RWPE1 (cell line): ENCODE data around the gene SPTBN1.

Experiments used
- CTCF ChIA-PET: fragments of 350-600 bp; sonication (Branson Sonifier 250); formaldehyde crosslinking; extraction: SDS; loops from one replicate; lab custom pipeline; 2021; lab: Yijun Ruan, JAX
- POLR2A ChIA-PET: fragments of 400-600 bp; formaldehyde crosslinking; extraction: SDS; loops from one replicate; lab custom pipeline; 2020; ENCODE audit warnings: antibody characterized with exemption; ENCODE audit not compliant: low non-redundant PET; lab: Yijun Ruan, JAX
- DNase-seq: peaks from one replicate; pipeline ENCODE4 v3.0.0; 2012; ENCODE audit warnings: low spot score
- H3K27ac ChIP-seq: fragments of 450-650 bp; 2 replicates; pipeline ENCODE4 v1.5.1; 2017
- TF ChIP-seq, protein P1 (sequence below): fragments of 450-650 bp; conservative IDR thresholded peaks from 2 replicates; pipeline ENCODE4 v1.5.1; 2017; ENCODE audit warnings: low read depth, mild to moderate bottlenecking

The SPTBN1 gene

DNA sequence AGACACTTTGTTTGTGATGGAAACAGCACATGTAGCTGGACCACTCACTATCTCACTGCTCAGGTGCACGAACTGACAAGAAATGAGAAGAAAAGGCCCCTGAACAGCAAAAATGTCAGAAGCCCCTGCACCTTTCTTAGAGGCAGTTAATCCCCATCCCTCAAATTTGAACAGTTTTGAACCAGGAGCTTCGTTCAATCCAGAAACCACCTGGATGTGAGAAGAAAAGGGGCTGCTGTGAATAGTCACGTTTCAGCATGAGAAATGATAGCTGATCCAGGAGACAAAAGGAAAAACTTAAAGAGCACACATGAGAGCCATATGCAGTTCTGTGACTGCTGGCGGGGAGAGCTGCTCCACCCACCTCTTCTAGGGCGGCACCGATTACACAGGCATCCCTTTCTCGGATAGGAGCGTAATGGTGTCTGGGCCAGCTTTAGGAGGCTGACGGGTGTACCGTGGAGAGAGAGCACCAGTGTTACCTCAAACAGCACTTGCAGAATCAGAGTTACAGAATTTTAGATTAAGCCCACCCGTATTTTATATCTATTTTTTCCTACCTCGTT is 150.3 kb downstream of the SPTBN1 start:
- POLR2A ChIA-PET, result no interaction called here
- no peak for DNase-seq
- TF ChIP-seq, protein P1, sequence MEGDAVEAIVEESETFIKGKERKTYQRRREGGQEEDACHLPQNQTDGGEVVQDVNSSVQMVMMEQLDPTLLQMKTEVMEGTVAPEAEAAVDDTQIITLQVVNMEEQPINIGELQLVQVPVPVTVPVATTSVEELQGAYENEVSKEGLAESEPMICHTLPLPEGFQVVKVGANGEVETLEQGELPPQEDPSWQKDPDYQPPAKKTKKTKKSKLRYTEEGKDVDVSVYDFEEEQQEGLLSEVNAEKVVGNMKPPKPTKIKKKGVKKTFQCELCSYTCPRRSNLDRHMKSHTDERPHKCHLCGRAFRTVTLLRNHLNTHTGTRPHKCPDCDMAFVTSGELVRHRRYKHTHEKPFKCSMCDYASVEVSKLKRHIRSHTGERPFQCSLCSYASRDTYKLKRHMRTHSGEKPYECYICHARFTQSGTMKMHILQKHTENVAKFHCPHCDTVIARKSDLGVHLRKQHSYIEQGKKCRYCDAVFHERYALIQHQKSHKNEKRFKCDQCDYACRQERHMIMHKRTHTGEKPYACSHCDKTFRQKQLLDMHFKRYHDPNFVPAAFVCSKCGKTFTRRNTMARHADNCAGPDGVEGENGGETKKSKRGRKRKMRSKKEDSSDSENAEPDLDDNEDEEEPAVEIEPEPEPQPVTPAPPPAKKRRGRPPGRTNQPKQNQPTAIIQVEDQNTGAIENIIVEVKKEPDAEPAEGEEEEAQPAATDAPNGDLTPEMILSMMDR, result no peak
- no peak overlapping the region for H3K27ac ChIP-seq
- CTCF ChIA-PET, result interaction anchor here (0.7 kb wide), 1 partner anchor 306 kb away, joined by 4 read pairs; no protein-coding TSS in a partner anchor

DNA sequence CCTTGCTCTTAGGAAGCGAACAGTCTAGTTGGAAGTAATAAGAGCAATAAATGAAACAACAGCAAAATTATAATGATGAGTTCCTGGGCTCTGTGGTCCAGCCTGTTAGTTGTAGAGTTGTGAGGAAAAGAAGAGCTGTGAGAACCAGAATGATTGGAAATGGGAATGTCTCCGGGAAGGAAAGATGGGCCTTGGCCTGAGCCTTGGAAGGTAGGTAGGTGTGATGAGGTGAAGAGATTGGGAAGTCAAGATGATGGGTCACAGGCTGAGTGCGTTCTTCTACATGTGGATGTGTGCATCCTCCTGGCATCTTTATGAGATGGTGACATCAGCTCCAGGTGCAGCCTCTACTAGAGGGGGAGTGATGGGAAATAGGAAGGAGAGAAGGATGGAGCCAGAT is 152.1 kb downstream of the SPTBN1 start:
- DNase-seq, result no peak
- ChIA-PET CTCF (no interaction called here), POLR2A (no interaction called here)
- TF ChIP-seq, protein P1, result no peak
- H3K27ac ChIP-seq, result no peak overlapping the region

DNA sequence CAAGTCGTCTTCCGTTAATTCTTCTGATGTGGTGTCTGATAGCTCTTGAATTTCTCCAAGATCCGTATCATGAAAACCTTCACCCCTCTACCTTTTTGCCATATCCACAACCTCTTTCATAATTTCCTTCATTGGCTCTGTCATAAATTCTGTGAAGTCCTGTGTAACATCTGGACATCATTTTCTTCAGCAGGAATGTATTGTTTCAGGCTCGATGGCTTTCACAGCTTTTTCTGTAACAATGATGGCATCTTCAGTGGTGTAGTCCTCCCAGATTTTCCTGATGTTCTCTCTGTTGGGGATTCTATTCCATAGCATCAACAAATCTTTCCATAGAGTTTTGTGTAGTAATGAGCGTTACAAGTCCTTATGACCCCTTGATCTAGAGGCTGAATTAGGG is 153.1 kb downstream of the SPTBN1 start:
- ChIA-PET POLR2A (no interaction called here), CTCF (no interaction called here)
- H3K27ac ChIP-seq, result no peak overlapping the region
- no peak for DNase-seq
- TF ChIP-seq, protein P1, result no peak

DNA sequence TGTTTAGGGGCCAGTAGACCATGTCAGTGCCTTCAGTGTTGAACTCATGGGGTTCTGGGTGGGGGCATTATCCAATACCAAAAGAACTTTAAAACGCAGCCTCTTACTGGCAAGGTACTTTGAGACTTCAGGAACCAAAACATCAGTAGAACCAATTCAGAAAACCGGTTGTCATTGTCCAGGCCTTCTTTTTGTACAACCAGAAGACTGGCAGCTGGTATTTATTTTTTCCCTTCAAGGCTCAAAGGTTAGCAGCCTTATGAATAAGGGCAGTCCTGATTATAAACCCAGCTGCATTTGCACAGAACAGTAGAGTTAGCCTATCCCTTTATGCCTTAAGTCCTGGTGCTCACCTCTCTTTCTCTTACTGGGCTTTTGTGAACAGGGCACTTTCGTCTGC is 153.5 kb downstream of the SPTBN1 start:
- no peak for DNase-seq
- CTCF ChIA-PET, result no interaction called here
- H3K27ac ChIP-seq, result no peak overlapping the region
- TF ChIP-seq, protein P1, result no peak
- POLR2A ChIA-PET, result no interaction called here

DNA sequence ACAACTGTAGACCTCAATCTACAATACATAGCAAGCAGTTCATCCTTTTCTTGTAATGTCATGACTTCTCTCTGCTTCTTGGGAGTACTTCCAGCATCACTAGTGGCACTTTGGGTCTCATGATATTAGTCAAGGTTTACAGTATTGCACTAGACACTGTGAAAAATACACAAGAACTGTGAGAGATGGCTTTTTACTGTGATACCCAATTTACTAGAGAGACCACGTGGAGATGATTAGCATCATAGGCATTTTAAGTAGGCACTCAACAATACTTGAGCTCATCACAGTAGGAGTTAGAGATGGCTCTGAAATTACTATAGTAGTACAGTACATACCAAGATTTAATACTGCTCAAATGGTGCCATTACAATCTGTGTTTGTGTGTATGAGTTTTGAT is 154.6 kb downstream of the SPTBN1 start:
- CTCF ChIA-PET, result no interaction called here
- H3K27ac ChIP-seq, result no peak overlapping the region
- POLR2A ChIA-PET, result no interaction called here
- TF ChIP-seq, protein P1, result no peak
- no peak for DNase-seq

DNA sequence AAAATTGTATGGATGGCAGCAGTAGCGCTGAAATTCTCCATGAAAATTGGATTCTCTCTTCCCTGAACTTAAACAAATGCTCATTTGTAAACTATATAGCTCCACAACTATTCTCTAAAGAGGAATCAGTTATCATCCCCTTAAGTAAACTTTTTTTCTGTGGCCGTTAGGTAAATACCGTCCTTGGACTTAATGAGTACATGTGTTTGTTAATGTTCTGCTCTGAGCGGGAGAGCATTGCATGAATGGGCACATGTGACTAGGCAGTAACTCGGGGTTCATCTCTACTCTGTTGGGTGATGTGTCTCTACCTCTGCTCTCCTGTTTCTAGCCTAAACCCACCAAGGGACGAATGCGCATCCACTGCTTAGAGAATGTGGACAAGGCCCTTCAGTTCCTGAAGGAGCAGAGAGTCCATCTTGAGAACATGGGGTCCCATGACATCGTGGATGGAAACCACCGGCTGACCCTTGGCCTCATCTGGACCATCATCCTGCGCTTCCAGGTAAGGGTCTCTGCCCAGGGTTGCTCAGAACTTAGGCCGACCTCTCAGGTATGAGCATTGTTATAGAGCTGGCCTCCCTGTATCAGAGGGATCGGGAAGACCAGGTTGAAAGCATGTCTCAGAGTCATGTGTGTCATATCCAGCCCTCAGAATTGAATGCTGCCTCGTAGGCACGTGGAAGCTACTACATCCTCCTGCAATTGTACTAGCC is 155.9 kb downstream of the SPTBN1 start:
- TF ChIP-seq, protein P1, result no peak
- DNase-seq, result no peak
- ChIA-PET POLR2A (no interaction called here), CTCF (interaction anchor here (0.5 kb wide), 1 partner anchor 1474 kb away, joined by 3 read pairs; no protein-coding TSS in a partner anchor)
- H3K27ac ChIP-seq, result peak overlapping the region; percentile 17; the same call in 1 of the 2 replicates
